GM19025 (cell line): ENCODE measurements around the gene POLR2E.

Experiments used
- ATAC-seq: cut with Tn5 transposase; IDR thresholded peaks from one replicate; pipeline ENCODE4 v1.9.1; 2021; ENCODE audit warnings: mild to moderate bottlenecking, low read depth, moderate library complexity; ENCODE audit not compliant: unreplicated experiment

The POLR2E gene

GRCh38 chr19:1068009-1069001 is 26.9 kb downstream of the POLR2E start:
- ATAC-seq = no peak

DNA sequence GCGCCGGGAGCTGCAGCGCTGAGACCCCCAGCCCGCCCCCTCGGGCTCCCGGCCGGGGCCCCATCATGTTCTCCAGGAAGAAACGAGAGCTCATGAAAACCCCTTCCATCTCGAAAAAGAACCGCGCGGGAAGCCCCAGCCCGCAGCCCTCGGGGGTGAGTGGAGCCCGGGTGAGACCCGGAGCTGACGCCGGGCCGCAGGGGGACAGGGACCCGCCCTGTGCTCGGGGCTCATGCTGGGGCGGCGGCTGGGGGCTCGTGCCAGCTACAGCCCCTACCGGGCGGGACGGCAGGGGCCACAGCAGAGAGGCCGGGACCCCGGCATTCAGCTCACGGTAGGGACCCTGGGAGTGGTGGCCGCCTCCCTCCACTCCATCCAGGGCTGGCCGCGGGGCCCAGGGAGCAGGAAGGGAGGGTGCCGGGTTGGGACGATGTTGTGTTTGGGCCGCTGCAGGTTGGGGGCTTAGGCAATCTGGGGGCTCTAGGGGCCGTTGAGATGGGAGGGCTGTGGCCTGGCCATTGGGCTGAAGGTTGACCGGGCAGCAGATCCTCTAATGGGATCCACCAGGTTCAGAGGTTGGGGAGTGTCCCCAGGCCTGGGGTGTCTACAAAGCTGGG is 27.7 kb downstream of the POLR2E start:
- ATAC-seq = peak; percentile 7

- peak; percentile 38 for ATAC-seq
These were observed 28.3 kb downstream of the POLR2E start, which contains the start of gene ARHGAP45 for GRCh38 chr19:1066748-1067340. ARHGAP45 (plus strand) TSS chr19:1067167; CDS start chr19:1067406, 239 bp downstream.

DNA sequence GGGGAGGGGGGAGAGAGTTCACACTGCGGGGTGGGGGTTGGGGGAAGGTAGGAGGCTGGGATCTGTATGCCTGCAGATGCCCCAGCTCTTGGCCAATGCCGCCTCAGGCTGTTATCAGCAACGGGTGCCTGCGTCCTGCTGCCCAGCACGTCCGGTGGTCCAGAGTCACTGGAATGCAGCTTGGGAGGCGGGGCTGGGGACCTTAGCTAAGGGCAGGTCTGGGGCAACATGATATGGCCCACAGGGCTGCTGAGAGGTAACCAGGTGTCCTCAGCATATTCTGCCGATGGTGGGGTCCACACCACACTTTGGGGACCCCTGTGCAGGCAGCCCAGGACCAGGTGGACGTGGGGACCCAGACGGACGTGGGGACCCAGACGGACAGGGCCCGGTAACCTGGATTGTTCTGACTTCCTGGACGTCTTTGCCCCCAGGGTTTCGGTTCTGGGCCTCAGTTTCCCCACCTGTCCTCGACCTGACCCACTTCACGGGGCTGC is 28.9 kb downstream of the POLR2E start:
- ATAC-seq = no peak

DNA sequence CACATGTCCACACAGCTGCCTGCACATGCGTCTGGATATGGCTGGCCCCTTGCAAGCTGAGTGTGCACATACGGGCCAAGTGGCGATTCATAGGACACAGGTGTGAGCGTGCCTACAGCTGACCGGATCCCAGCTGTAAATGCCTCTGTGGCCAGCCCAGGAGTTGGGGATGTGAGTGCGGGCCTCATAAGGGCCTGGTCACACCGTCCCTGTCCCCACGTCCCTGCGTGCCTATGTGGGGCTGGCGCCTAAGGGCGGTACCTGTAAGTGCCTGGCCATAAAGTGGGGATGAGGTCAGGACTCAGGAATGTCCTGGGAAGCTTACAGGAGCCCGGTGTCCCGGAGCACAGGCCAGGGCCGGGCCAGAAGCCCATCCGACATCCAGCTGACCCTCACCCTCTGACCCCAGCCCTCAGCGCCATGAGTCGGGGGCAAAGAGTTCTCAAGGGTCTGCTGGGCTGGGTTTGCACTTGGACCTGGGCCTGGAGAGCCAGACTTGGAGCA is 29.5 kb downstream of the POLR2E start:
- no peak for ATAC-seq

DNA sequence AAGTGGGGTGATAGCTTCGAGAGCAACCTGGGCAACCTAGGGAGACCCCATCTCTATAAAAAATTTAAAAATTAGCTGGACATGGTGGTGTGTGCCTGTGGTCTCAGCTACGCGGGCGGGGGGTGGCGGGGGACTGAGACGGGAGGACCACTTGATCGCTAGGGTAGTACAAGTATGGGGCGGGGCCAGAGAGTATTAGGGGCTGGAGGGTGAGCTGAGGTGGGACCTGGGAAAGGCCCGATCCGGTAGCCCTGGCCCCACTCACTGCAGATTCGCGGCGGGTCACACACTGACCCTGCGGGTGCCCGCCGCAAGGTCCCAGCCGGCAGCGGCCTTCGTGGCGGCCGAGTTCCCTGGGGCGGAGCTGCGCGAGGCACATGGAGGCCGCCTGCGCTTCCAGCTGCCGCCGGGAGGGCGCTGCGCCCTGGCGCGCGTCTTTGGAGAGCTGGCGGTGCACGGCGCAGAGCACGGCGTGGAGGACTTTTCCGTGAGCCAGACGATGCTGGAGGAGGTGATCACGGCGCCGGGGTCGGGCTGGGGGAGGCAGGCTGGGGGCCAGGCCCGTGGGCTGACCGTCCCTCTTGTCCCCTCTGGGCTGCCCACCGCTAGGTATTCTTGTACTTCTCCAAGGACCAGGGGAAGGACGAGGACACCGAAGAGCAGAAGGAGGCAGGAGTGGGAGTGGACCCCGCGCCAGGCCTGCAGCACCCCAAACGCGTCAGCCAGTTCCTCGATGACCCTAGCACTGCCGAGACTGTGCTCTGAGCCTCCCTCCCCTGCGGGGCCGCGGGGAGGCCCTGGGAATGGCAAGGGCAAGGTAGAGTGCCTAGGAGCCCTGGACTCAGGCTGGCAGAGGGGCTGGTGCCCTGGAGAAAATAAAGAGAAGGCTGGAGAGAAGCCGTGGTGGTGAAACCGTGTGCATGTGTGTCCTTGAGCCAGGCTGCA is 30.2 kb downstream of the POLR2E start:
- peak; percentile 37 for ATAC-seq

DNA sequence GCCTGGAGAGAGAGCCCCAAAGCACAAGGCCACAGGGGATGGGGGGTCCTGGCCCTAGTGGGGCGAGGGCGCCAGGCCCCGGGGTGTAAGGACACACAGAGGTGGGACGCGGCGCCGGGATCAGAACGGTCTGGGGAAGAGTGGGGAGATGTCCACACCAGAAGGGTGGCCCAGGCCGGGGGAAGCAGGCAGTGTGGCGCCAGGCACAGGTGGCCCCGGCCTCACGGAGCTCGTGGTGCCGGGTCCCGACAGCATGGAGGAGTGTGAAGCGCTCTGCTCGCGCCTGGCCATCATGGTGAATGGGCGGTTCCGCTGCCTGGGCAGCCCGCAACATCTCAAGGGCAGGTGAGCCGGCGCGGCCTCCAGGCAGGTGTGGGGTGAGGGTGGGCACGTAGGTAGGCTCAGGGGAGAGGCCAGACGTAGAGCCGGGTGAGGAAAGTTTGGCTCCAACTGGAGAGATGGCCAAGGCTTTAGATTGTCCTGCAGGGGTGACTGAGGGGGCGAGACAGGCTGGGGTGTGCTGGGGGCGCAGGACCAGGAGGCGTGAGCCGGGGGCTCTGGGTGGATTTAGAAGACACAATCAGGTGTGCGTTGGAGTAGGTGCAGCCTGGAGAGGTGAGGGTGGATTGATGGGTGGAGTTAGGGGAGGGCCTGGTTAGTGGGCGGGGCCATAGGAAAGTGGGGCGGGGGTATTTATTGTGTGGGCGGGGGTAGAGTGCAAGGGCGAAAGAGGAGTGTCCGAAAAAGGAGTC is 31.1 kb downstream of the POLR2E start:
- ATAC-seq = no peak

DNA sequence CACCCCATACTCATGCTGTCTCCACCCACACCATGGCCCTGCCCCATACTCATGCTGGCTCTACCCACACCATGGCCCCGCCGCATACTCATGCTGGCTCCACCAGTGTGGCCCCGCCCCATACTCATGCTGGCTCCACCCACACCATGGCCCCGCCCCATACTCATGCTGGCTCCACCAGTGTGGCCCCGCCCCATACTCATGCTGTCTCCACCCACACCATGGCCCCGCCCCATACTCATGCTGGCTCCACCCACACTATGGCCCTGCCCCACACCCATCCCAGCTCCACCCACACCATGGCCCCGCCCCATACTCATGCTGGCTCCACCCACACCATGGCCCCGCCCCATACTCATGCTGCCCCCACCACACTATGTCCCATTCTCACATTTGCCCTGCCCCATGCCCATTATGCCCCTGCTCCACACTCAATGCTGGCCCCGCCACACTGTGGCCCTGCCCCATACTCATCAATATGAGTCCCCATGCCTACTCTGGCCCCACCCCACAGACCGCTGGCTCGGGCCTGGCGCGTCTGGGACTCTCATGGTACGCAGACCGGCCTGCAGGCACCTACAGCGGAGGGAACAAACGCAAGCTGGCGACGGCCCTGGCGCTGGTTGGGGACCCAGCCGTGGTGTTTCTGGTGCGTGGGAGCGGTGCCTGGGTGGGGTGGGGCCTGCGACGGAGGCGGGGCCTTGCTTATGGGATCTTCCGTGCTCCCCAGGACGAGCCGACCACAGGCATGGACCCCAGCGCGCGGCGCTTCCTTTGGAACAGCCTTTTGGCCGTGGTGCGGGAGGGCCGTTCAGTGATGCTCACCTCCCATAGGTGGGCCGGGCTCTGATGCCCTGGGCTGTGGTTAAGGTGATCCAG is 31.9 kb downstream of the POLR2E start:
- ATAC-seq = no peak

DNA sequence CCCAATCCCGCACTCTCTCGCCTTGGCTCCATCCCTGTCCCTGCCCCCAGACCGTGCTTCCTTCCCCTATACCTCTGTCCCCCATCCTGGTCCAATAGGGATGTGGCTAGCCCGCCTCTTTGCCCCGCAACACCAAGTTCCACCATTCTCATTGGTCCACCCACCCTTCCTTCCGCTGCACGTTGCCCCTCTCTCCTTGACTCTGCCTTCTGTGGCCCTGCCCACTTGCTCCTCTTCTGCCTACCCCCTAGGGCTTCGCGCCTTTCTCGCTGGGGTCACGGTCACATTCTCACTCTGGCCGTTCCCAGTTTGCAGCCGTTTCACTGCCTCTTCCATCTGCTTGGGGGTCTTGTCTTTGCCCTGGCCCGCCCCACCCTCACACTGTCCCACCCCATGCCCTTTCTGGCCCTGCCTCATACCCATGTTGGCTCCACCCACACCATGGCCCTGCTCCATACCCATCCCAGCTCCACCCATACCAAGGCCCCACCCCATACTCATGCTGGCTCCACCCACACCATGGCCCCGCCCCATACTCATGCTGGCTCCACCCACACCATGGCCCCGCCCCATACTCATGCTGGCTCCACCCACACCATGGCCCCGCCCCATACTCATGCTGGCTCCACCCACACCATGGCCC is 32.7 kb downstream of the POLR2E start:
- no peak for ATAC-seq

- no peak for ATAC-seq
These were observed 33.2 kb downstream of the POLR2E start for GRCh38 chr19:1061987-1062386.

DNA sequence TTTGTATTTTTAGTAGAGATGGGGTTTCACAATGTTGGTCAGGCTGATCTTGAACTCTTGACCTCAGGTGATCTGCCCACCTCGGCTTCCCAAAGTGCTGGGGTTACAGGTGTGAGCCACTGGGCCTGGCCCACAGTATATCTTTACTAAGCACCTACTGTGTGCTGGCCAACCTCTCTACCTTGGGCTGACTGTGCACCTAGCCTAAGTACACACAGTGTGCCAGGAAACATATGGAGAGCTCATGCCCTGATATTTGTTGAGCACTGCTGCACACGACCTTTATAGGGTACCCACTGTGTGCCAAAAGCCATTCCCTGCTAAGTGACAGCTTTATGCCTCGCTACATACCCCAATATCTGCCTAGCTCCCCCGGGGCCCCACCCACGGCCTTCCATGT is 34.5 kb downstream of the POLR2E start:
- ATAC-seq = no peak

- no peak for ATAC-seq
These were observed 37.1 kb downstream of the POLR2E start for GRCh38 chr19:1058112-1058511.

- no peak for ATAC-seq
These were observed 37.9 kb downstream of the POLR2E start for GRCh38 chr19:1057176-1057855.

- no peak for ATAC-seq
These were observed 39.1 kb downstream of the POLR2E start for GRCh38 chr19:1055886-1056620.

- no peak for ATAC-seq
These were observed 40.1 kb downstream of the POLR2E start for GRCh38 chr19:1055028-1055425.
